Iris pigment epithelial cell (primary cell): ENCODE measurements around the gene SPI1.

Experiments
- DNase-seq: peaks from one replicate; pipeline ENCODE4 v3.0.0-alpha.2; 2011; ENCODE audit warnings: low read depth

SPI1 gene

GRCh38 chr11:47378010-47378835 is at the start of gene SPI1:
Gene SPI1 (minus strand): TSS chr11:47378547. CDS start chr11:47378353, 194 bp downstream.
- DNase-seq, result no peak

- DNase-seq, result peak; percentile 95
These were observed 48.0 kb upstream of the SPI1 start, which contains the start of gene PSMC3 for GRCh38 chr11:47426062-47426956. Gene PSMC3 (minus strand): TSS chr11:47426439. CDS start chr11:47426279, 160 bp downstream.

- no peak for DNase-seq
These were observed 47.3 kb upstream of the SPI1 start for GRCh38 chr11:47425611-47426010.

GRCh38 chr11:47418454-47419259 is 40.3 kb upstream of the SPI1 start:
- DNase-seq, result no peak

GRCh38 chr11:47417712-47418111 is 39.4 kb upstream of the SPI1 start:
- DNase-seq, result no peak

GRCh38 chr11:47415949-47416472 is 37.7 kb upstream of the SPI1 start:
- DNase-seq, result peak; percentile 98

- DNase-seq, result no peak
These were observed 36.9 kb upstream of the SPI1 start for GRCh38 chr11:47415091-47415854.

- DNase-seq, result no peak
These were observed 36.3 kb upstream of the SPI1 start for GRCh38 chr11:47414685-47415070.

GRCh38 chr11:47413908-47414684 is 35.7 kb upstream of the SPI1 start:
- peak; percentile 69 for DNase-seq

- no peak for DNase-seq
These were observed 35.0 kb upstream of the SPI1 start for GRCh38 chr11:47413351-47413750.

GRCh38 chr11:47411884-47412746 is 33.8 kb upstream of the SPI1 start:
- no peak for DNase-seq

- DNase-seq, result no peak
These were observed 32.3 kb upstream of the SPI1 start for GRCh38 chr11:47410370-47411264.

GRCh38 chr11:47409440-47410369 is 31.4 kb upstream of the SPI1 start:
- DNase-seq, result no peak

- DNase-seq, result peak; percentile 88
These were observed 30.5 kb upstream of the SPI1 start for GRCh38 chr11:47408598-47409439.

GRCh38 chr11:47407746-47408590 is 29.6 kb upstream of the SPI1 start, which contains the start of gene SLC39A13:
Gene SLC39A13 (plus strand): TSS chr11:47408590. CDS start chr11:47410095, 1,505 bp downstream.
- DNase-seq, result peak; percentile 96
